Effector CD8-positive, alpha-beta T cell (primary cell): ENCODE data around the gene VIPR2.
"Not testable (repeated sequence)": the region's sequence is repeated elsewhere in the genome, so short reads cannot be mapped to it uniquely, and the experiment has no call there.

Experiments
- DNase-seq: peaks from one replicate; lab custom pipeline; 2025; lab: John Stamatoyannopoulos, UW
- total RNA-seq, 4 experiments: gene quantifications; one replicate each; lab custom pipeline; 2026; lab: John Stamatoyannopoulos, UW

The VIPR2 gene
- 1.9 to 23.1 (median 14.7) reads per million in 4 experiments for total RNA-seq

DNA sequence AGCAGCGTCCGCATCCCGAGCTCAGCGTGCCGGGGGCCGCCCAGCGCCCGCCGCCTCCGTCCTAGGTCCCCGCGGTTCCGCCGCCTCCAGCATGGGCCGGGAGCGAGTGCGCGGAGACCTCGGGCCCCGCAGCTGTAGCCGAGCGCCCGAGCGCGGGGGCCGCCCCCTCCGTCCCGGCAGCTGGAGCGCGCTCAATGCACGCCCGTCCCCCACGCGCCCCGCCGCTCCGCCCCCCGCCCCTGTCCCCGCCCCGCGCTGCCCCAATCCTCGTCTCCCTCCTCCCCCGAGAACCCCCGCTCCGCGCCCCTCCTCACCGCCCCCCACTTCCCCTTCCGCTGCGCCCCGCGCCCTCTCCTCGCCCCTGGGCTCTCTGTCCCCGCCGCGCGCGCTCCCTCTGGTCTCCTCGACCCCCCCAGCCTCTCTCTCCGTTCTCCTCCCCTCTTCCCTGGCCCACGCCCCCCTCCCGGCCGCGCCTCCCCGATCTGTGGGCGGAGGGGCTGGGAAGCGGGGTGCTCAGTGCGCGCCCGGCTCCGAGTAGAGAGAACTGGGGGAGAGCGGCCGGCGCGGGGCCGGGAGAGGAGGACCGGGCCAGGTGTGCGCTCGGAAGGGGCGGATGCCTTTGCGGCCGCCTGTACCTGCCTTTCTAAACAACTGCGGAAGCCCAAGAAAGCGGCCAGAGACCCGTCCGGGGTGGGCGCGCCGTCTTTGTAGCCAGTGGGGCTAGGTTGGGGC lies at the start of gene VIPR2:
Gene VIPR2 (minus strand): TSS at position 110 of the 732 bp plus-strand sequence. CDS start 96 bp downstream, at position 14.
- DNase-seq, result peak; percentile 5

- no peak for DNase-seq
These were observed 49.0 kb upstream of the VIPR2 start for GRCh38 chr7:159193543-159194090.

DNA sequence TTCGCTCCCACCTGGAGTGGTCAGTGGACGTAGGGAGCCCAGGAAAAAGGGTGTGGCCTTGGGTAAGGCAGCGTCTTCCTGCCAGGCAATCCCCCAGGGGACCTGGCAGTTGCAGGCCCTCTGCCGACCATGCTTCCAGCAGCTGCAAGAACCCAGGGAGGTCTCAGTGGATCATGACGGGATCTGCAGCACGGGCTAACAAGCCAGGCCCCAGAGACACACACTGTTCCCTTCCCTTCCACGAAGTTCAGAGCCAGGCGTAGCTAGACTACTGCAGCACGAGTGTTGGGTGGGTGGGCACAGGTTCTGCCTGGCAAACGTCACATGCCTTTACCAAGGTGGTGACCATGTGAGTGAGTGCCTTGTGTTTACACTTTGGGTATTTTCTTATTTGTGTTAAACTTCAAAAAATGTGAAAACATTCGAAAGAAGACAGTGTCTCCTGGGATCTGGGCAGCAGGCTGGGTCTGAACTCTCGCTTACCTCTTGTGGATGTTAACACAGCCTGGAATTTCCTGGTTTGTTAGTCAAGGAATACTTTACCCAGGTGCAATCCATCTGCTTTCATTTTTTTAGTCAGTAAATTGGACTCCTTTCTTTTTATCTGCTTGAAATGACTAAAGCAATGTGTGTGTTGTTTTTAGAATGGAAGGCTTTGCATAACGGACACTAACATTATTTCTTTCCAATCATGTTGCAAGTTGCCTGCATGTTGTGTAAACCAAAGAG lies 48.2 kb upstream of the VIPR2 start:
- DNase-seq, result no peak

GRCh38 chr7:159192013-159192412 lies 47.3 kb upstream of the VIPR2 start:
- DNase-seq, result no peak

- DNase-seq, result no peak
These were observed 46.6 kb upstream of the VIPR2 start for GRCh38 chr7:159191236-159191635.

DNA sequence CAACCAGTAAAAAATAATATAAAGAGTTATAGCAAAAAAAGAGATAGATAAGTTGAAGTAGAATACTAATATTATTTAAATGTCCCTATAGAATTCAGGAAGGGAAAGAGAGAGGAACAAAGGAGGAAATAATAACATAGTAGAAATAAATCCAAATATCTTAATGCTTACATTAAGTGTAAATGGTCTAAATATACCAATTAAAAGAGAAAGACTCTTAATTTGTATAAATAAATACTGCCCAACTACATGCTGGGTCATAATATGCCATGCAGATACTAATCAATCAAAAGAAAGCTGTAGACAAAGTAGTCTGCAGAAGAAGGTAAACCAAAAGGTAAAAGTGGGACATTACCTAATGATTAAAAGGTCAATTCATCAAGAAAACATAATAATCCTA lies 43.3 kb upstream of the VIPR2 start:
- no peak for DNase-seq

- no peak for DNase-seq
These were observed 34.6 kb upstream of the VIPR2 start for GRCh38 chr7:159179241-159179640.

- DNase-seq, result no peak
These were observed 32.8 kb upstream of the VIPR2 start for GRCh38 chr7:159177284-159177953.

- no peak for DNase-seq
These were observed 31.1 kb upstream of the VIPR2 start for GRCh38 chr7:159175792-159176191.

GRCh38 chr7:159175100-159175499 lies 30.4 kb upstream of the VIPR2 start:
- DNase-seq, result not testable (repeated sequence)

- no peak for DNase-seq
These were observed 27.7 kb upstream of the VIPR2 start for GRCh38 chr7:159172400-159172799.

GRCh38 chr7:159169391-159169790 lies 24.7 kb upstream of the VIPR2 start:
- no peak for DNase-seq

DNA sequence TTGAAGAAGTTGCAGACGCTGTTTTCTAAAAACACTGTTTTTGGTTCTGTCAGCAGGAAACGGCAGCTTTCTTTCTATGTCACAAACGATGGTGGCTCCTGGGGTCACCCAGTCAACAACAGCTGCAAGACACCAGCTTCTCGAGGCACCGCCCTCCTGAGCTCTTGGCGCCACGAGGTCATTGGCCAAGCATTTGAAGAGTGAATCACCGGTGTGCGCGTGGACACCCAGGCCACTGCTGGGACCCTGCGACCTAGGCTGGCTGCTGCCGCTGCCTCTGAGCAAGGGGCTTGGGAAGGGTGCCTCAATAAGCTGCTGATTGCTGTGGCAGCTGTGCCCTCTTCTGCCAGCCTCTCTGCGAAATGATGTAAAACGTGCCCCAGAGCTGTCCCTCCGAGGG lies 22.5 kb upstream of the VIPR2 start:
- DNase-seq, result no peak

DNA sequence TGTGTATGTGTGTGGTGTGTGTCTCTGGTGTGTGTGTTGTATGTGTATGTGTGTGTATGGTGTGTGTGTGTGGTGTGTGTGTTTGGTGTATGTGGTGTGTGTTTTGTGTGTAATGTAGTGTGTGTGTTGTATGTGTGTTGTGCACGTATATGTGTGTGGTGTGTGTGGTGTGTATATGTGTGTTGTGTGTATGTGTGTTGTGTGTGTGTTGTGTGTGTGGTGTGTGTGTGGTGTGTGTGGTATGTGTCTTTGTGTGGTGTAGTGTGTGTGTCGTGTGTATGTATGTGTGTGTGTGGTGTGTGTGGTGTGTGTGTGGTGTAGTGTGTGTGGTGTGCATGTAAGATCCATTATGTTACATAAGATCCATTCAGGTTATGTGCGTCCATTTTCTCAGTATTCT lies 21.9 kb upstream of the VIPR2 start:
- DNase-seq, result no peak

GRCh38 chr7:159165352-159165751 lies 20.7 kb upstream of the VIPR2 start:
- DNase-seq, result no peak

DNA sequence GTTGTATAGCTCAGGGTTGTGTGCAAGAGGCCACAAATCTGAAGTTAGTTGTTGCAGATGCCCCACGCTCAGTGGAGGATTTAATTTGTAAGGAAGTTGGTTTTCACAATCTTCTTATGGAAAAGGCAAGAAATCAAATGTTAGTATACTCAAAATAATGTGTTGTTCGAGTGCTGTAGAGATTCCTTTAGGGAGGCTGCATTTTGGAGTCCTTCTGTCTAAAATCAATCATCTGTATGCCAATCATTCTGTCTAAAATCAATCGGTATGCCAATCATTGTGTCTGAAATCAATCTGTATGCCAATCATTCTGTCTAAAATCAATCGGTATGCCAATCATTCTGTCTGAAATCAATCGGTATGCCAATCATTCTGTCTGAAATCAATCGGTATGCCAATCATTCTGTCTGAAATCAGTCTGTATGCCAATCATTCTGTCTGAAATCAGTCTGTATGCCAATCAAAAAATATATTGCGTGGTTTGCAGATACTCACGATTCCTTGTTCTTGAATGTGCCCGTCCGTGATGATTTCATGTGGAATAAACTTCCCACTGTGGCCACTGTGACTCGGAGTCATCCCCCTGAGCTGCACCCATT lies 19.1 kb upstream of the VIPR2 start:
- DNase-seq, result not testable (repeated sequence)

- DNase-seq, result not testable (repeated sequence)
These were observed 17.5 kb upstream of the VIPR2 start for GRCh38 chr7:159162050-159162626.

GRCh38 chr7:159160450-159160849 lies 15.8 kb upstream of the VIPR2 start:
- no peak for DNase-seq

- no peak for DNase-seq
These were observed 15.1 kb upstream of the VIPR2 start for GRCh38 chr7:159159731-159160130.

DNA sequence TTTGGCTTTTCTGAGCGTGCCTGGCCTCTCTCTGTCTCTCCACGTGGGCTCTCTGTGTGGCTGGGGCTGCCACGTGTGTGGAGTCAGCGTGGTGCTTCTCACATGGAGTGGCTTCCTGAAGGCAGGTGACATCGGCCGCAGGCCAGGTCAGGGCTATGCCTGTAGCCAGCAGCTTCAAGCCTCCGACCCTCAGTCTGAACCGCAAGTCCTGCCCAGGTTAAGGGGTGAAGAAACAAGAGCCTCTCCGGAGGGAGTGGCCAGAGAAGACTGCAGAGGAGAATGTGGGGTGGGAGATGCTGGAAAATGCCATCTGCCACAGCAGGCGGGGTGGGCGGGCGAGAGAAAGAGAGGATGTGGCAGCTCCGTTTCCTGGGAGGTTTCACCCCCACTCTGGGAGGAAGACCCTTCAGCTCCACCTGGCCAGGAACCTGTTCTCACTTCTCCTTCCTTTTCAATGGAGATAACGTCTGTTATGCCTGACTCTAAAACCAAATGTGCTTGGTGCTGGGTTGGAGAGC lies 14.3 kb upstream of the VIPR2 start:
- no peak for DNase-seq

DNA sequence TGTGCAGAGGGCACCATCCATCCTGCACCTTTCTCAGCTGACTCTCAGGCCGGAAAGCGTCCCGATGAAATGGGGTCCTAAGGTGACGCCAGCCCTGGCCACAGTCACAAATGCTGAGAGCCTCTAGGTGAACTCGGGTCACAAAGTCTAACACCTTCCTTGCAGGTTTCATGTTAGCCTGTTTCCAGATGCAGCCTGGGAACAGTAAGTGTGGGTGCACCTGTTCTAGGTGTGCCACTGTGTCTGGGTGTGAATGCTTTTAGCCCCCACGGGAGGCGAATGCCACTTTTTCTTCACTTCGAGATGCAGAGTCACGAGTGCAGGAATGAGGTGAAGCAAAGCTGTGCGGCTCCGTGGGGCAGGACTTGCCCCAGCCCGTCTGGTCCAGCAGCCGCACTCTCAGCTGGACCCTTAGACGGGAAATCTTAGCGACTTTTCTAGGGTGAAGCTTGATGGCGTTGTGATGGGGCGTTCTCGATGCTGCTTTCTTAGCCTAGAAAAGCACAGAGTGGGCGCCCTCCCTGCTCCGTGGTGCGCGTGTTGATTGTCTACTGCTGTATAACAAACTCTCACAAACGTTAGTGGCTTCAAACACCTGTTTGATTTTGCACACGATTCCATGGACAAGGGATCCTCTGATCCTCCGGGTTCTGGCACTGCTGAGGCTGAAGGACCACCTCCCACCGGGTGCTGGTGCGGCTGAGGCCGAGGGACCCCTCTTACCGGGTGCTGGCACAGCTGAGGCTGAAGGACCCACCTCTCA lies 13.6 kb upstream of the VIPR2 start:
- no peak for DNase-seq
